Astrocyte (in vitro differentiated cells and primary cell): ENCODE results near the gene SLC23A3. TPM values are rescaled to one million over a fixed set of nuclear protein-coding genes. Genes with fewer than 3 reads are reported as not detected.

ENCODE experiments used
- DNase-seq: peaks from one replicate; pipeline ENCODE4 v3.0.0-alpha.2; 2010; ENCODE audit warnings: low read depth
- FAIRE-seq: peaks from 2 replicates; lab custom pipeline; 2011; peaks lifted over from hg19 to GRCh38; lab: Jason Lieb, UNC
- H2AFZ ChIP-seq: 2 replicates; pipeline ENCODE4 v1.6.0; 2012; ENCODE audit warnings: low read depth, low read length, inconsistent platforms
- H3K27ac ChIP-seq: 2 replicates; pipeline ENCODE4 v1.5.1; 2011; ENCODE audit warnings: low read depth, low read length, inconsistent platforms
- H3K27me3 ChIP-seq: 2 replicates; pipeline ENCODE4 v1.6.0; 2011; ENCODE audit warnings: low read length, inconsistent platforms; ENCODE audit not compliant: insufficient read depth
- H3K36me3 ChIP-seq: 2 replicates; pipeline ENCODE4 v1.5.1; 2011; ENCODE audit warnings: low read length, inconsistent platforms; ENCODE audit not compliant: insufficient read depth
- H3K4me1 ChIP-seq: 2 replicates; pipeline ENCODE4 v1.5.1; 2011; ENCODE audit warnings: low read length, inconsistent platforms; ENCODE audit not compliant: insufficient read depth
- H3K4me2 ChIP-seq: 2 replicates; pipeline ENCODE4 v1.6.0; 2012; ENCODE audit warnings: low read length, inconsistent platforms
- H3K4me3 ChIP-seq: 2 replicates; pipeline ENCODE4 v1.5.1; 2011; ENCODE audit warnings: low read depth, mild to moderate bottlenecking, low read length, inconsistent platforms; ENCODE audit not compliant: insufficient read depth
- H3K79me2 ChIP-seq: 2 replicates; pipeline ENCODE4 v1.6.0; 2012; ENCODE audit warnings: mild to moderate bottlenecking, low read length, inconsistent platforms; ENCODE audit not compliant: insufficient read depth
- H3K9ac ChIP-seq: 2 replicates; pipeline ENCODE4 v1.6.0; 2012; ENCODE audit warnings: mild to moderate bottlenecking, low read length, inconsistent platforms
- H3K9me3 ChIP-seq: 2 replicates; pipeline ENCODE4 v1.5.1; 2012; ENCODE audit warnings: low read depth, mild to moderate bottlenecking, low read length, inconsistent platforms; ENCODE audit not compliant: insufficient read depth
- H4K20me1 ChIP-seq: 2 replicates; pipeline ENCODE4 v1.6.0; 2012; ENCODE audit warnings: low read length, inconsistent platforms; ENCODE audit not compliant: insufficient read depth
- H3K27ac Mint-ChIP-seq: one replicate; pipeline ENCODE4 v1.8.0; 2021; ENCODE audit warnings: mild to moderate bottlenecking, mixed read lengths; ENCODE audit not compliant: unreplicated experiment
- H3K27me3 Mint-ChIP-seq: one replicate; pipeline ENCODE4 v1.8.0; 2021; ENCODE audit warnings: low read depth, mixed read lengths; ENCODE audit not compliant: unreplicated experiment
- H3K36me3 Mint-ChIP-seq: one replicate; pipeline ENCODE4 v1.8.0; 2021; ENCODE audit warnings: low read depth, mixed read lengths; ENCODE audit not compliant: unreplicated experiment
- H3K4me1 Mint-ChIP-seq: one replicate; pipeline ENCODE4 v1.8.0; 2021; ENCODE audit warnings: low read depth, mixed read lengths; ENCODE audit not compliant: unreplicated experiment
- H3K4me3 Mint-ChIP-seq: one replicate; pipeline ENCODE4 v1.8.0; 2021; ENCODE audit warnings: mild to moderate bottlenecking, moderate library complexity, mixed read lengths; ENCODE audit not compliant: unreplicated experiment
- H3K9me3 Mint-ChIP-seq: one replicate; pipeline ENCODE4 v1.8.0; 2021; ENCODE audit warnings: mild to moderate bottlenecking, mixed read lengths; ENCODE audit not compliant: unreplicated experiment
- EZH2 ChIP-seq: IDR thresholded peaks from 2 replicates; pipeline ENCODE4 v1.6.1; 2012; ENCODE audit warnings: mild to moderate bottlenecking, low read length, inconsistent platforms; ENCODE audit not compliant: insufficient read depth
- total RNA-seq: library from RNA; stranded (reverse); gene quantifications from 2 replicates; pipeline ENCODE4 v1.2.1, GENCODE V29; 2021
- TF ChIP-seq, protein P1 (sequence below): IDR thresholded peaks from 2 replicates; pipeline ENCODE4 v1.5.1; 2011; ENCODE audit warnings: low read depth, mild to moderate bottlenecking, inconsistent platforms, low read length, moderate library complexity; ENCODE audit not compliant: insufficient read depth

The SLC23A3 gene
- total RNA-seq, 1 donor from 2014 or later = 1.2 TPM

DNA sequence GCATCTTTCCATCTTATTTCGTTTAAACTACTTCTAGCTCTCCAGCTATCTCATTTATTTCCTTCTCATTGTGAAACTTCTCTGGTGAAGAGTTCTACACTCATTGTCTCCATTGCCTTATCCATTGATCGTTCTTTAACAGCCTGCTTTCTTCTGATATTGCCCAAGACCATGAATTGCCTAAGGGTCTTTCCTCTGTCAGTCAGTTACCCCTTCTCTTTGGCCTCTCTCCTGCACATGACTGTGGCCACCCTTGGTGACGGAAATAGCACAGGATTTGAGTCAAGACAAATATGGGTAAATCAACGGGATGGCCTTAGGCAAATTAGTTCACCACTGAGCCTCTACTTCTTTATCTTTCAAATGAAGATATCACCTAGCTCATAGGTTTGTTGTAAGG lies 35.9 kb downstream of the SLC23A3 start:
- no peak overlapping the region for H3K4me3 Mint-ChIP-seq
- H3K27me3 Mint-ChIP-seq = peaks cover 18% of the 10 kb centered on the region
- H3K4me1 Mint-ChIP-seq = no peaks in the 10 kb centered on the region
- Histone ChIP-seq H2AFZ (no peak overlapping the region), H3K9me3 (no peaks in the 10 kb centered on the region), H3K36me3 (no peaks in the 10 kb centered on the region), H3K79me2 (no peaks in the 10 kb centered on the region), H4K20me1 (peaks cover 4% of the 10 kb centered on the region), H3K9ac (no peak overlapping the region), H3K4me2 (no peak overlapping the region), H3K27me3 (no peaks in the 10 kb centered on the region), H3K4me1 (no peaks in the 10 kb centered on the region), H3K27ac (no peak overlapping the region), H3K4me3 (no peak overlapping the region)
- no peak for FAIRE-seq
- no peaks in the 10 kb centered on the region for H3K9me3 Mint-ChIP-seq
- TF ChIP-seq, protein P1, sequence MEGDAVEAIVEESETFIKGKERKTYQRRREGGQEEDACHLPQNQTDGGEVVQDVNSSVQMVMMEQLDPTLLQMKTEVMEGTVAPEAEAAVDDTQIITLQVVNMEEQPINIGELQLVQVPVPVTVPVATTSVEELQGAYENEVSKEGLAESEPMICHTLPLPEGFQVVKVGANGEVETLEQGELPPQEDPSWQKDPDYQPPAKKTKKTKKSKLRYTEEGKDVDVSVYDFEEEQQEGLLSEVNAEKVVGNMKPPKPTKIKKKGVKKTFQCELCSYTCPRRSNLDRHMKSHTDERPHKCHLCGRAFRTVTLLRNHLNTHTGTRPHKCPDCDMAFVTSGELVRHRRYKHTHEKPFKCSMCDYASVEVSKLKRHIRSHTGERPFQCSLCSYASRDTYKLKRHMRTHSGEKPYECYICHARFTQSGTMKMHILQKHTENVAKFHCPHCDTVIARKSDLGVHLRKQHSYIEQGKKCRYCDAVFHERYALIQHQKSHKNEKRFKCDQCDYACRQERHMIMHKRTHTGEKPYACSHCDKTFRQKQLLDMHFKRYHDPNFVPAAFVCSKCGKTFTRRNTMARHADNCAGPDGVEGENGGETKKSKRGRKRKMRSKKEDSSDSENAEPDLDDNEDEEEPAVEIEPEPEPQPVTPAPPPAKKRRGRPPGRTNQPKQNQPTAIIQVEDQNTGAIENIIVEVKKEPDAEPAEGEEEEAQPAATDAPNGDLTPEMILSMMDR = no peak
- TF ChIP-seq EZH2 = no peak
- H3K36me3 Mint-ChIP-seq = peaks cover 5% of the 10 kb centered on the region
- DNase-seq = no peak
- no peak overlapping the region for H3K27ac Mint-ChIP-seq

DNA sequence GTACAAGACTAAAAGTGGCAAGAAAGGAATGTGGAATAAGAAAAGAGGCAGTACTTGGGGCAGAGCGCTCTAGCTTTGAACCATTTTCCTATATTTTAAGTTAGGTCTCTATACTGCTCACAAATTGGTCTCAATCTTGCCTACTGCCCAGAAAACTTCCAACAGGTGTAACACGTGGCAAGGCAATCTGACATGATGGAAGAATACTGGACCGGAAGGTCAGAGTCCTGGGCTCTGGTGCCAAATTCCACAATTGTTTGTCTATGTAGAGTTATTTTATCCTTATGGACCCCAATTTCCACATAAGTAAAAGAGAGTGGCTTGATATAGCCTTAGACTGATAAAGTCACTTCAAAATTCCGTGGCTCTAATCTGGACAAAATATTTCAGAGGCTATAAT lies 38.1 kb downstream of the SLC23A3 start:
- Histone ChIP-seq H3K36me3 (no peaks in the 10 kb centered on the region), H4K20me1 (peaks cover 12% of the 10 kb centered on the region), H3K27ac (no peak overlapping the region), H3K9ac (no peak overlapping the region), H3K4me3 (no peak overlapping the region), H3K79me2 (no peaks in the 10 kb centered on the region), H3K4me1 (no peaks in the 10 kb centered on the region), H3K4me2 (no peak overlapping the region), H3K9me3 (no peaks in the 10 kb centered on the region), H3K27me3 (no peaks in the 10 kb centered on the region), H2AFZ (no peak overlapping the region)
- TF ChIP-seq EZH2 = no peak
- TF ChIP-seq, protein P1 = no peak
- DNase-seq = no peak
- Mint-ChIP-seq H3K9me3 (peaks cover 4% of the 10 kb centered on the region), H3K4me3 (no peak overlapping the region), H3K36me3 (peaks cover 3% of the 10 kb centered on the region), H3K4me1 (no peaks in the 10 kb centered on the region), H3K27ac (no peak overlapping the region), H3K27me3 (peaks cover 27% of the 10 kb centered on the region)
- FAIRE-seq = no peak

DNA sequence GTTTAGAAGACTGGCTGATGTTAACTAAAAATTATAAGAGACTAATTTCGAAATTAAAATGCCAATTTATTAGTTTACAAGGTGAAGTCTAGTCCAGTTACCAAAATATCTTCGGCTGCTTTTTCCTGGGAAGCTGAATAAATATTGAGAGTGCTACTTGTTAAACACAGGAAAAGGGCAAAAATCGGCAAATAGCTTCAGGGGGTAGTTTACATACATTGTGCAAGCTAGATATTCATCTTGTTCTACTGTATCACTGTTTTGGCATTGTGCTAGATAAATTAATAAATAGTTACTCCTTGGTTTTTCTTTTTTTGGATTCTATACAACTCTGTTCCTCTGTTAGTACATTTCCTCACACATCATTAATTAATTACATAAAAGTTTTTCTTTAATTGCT lies 38.5 kb downstream of the SLC23A3 start:
- H3K27me3 ChIP-seq = no peaks in the 10 kb centered on the region
- H3K9me3 Mint-ChIP-seq = peaks cover 4% of the 10 kb centered on the region
- H4K20me1 ChIP-seq = peaks cover 12% of the 10 kb centered on the region
- peaks cover 3% of the 10 kb centered on the region for H3K36me3 Mint-ChIP-seq
- H3K27ac ChIP-seq = no peak overlapping the region
- H3K4me1 Mint-ChIP-seq = no peaks in the 10 kb centered on the region
- no peaks in the 10 kb centered on the region for H3K79me2 ChIP-seq
- H3K9ac ChIP-seq = no peak overlapping the region
- H3K4me3 ChIP-seq = no peak overlapping the region
- no peak overlapping the region for H3K4me2 ChIP-seq
- DNase-seq = no peak
- H2AFZ ChIP-seq = no peak overlapping the region
- FAIRE-seq = no peak
- no peak for TF ChIP-seq EZH2
- TF ChIP-seq, protein P1 = no peak
- H3K36me3 ChIP-seq = no peaks in the 10 kb centered on the region
- H3K27ac Mint-ChIP-seq = no peak overlapping the region
- H3K4me1 ChIP-seq = no peaks in the 10 kb centered on the region
- peaks cover 27% of the 10 kb centered on the region for H3K27me3 Mint-ChIP-seq
- no peaks in the 10 kb centered on the region for H3K9me3 ChIP-seq
- H3K4me3 Mint-ChIP-seq = no peak overlapping the region
